HepG2 (cell line): ENCODE measurements around the gene ZFAND2A. TPM values are rescaled to one million over a fixed set of nuclear protein-coding genes. Genes with fewer than 3 reads are reported as not detected.

Source experiments
- ARNT2 ChIP-seq: sonication (generic); formaldehyde crosslinking; IDR thresholded peaks from 2 replicates; pipeline ENCODE4 v1.8.0; 2022; ENCODE audit warnings: mild to moderate bottlenecking, low read depth, missing genetic modification reagents, moderate library complexity
- GABPA ChIP-seq, 2 experiments: IDR thresholded peaks; 2 replicates each; pipeline ENCODE4 v1.6.1; 2011 to 2016; ENCODE audit warnings: low read depth in 2 of 2, low read length in 1 of 2, missing biosample characterization in 1 of 2, missing genetic modification characterization in 1 of 2
- GABPB1 ChIP-seq: IDR thresholded peaks from 2 replicates; pipeline ENCODE4 v1.6.1; 2016; ENCODE audit warnings: mild to moderate bottlenecking, missing genetic modification reagents, moderate library complexity, missing compliant biosample characterization
- HCFC1 ChIP-seq: fragments of 150-350 bp; IDR thresholded peaks from 2 replicates; pipeline ENCODE4 v1.6.1; 2014; ENCODE audit warnings: low read depth, low read length
- IRX3 ChIP-seq: sonication (generic); formaldehyde crosslinking; IDR thresholded peaks from 2 replicates; pipeline ENCODE4 v1.8.1; 2023; ENCODE audit warnings: mild to moderate bottlenecking, low read depth, missing genetic modification reagents, borderline replicate concordance
- PHF5A ChIP-seq: IDR thresholded peaks from one replicate; pipeline ENCODE4 v1.6.1; 2018; ENCODE audit warnings: low read depth, missing genetic modification reagents; ENCODE audit not compliant: unreplicated experiment
- SP2 ChIP-seq: sonication (generic); formaldehyde crosslinking; IDR thresholded peaks from 2 replicates; pipeline ENCODE4 v1.5.1; 2020; ENCODE audit warnings: mild to moderate bottlenecking, missing genetic modification reagents
- SRY ChIP-seq: sonication (generic); formaldehyde crosslinking; IDR thresholded peaks from 2 replicates; pipeline ENCODE4 v1.8.0; 2022; ENCODE audit warnings: mild to moderate bottlenecking, missing genetic modification reagents
- TEAD3 ChIP-seq: optimal IDR thresholded peaks from 2 replicates; pipeline ENCODE3; 2016; ENCODE audit warnings: borderline replicate concordance
- YEATS4 ChIP-seq: sonication (generic); formaldehyde crosslinking; IDR thresholded peaks from 2 replicates; pipeline ENCODE4 v1.4.0; 2020; ENCODE audit warnings: missing genetic modification reagents, borderline replicate concordance
- ZFX ChIP-seq: sonication (generic); formaldehyde crosslinking; IDR thresholded peaks from 2 replicates; pipeline ENCODE4 v1.4.0; 2020; ENCODE audit warnings: mild to moderate bottlenecking, low read depth, missing genetic modification reagents, moderate library complexity
- ZNF17 ChIP-seq: sonication (generic); formaldehyde crosslinking; IDR thresholded peaks from 2 replicates; pipeline ENCODE4 v1.5.0; 2020; ENCODE audit warnings: mild to moderate bottlenecking, missing genetic modification reagents
- ZNF234 ChIP-seq: sonication (generic); formaldehyde crosslinking; conservative IDR thresholded peaks from 2 replicates; pipeline ENCODE4 v1.5.1; 2020; ENCODE audit warnings: mild to moderate bottlenecking, missing genetic modification reagents
- ZNF446 ChIP-seq: sonication (generic); formaldehyde crosslinking; IDR thresholded peaks from 2 replicates; pipeline ENCODE4 v1.5.0; 2020; ENCODE audit warnings: mild to moderate bottlenecking, missing genetic modification reagents
- ZNF839 ChIP-seq: sonication (generic); formaldehyde crosslinking; IDR thresholded peaks from 2 replicates; pipeline ENCODE4 v1.4.0; 2020; ENCODE audit warnings: missing genetic modification reagents, mild to moderate bottlenecking, borderline replicate concordance
- polyA plus RNA-seq, 8 experiments: library from polyadenylated mRNA; depleted of rRNA in 3 of 8; stranded (reverse) in 7 of 8; unstranded in 1 of 8; fragments of >200 nt; fragmentation: Illumina TruSeq in 4 of 8; extraction: Trizol in 4 of 8; gene quantifications; 2 replicates each; pipeline versions ENCODE4 v1.2.1 to v1.2.3, GENCODE V29; 2011 to 2016; ENCODE audit warnings: low read depth in 4 of 8, missing spikeins in 1 of 8, mixed read lengths in 1 of 8; ENCODE audit not compliant: insufficient read depth in 1 of 8
- total RNA-seq, 5 experiments: library from RNA; depleted of rRNA; stranded (reverse); fragments of >200 nt; fragmentation: Illumina TruSeq; extraction: Trizol; gene quantifications; 2 replicates each; pipeline ENCODE4 v1.2.3, GENCODE V29; 2016; ENCODE audit warnings: low read depth in 1 of 5
- TF ChIP-seq, protein P1 (sequence below): sonication (generic); formaldehyde crosslinking; IDR thresholded peaks from 2 replicates; pipeline ENCODE4 v1.4.0; 2020; ENCODE audit warnings: missing genetic modification reagents
- TF ChIP-seq, protein P2 (sequence below): IDR thresholded peaks from 2 replicates; pipeline ENCODE4 v1.6.1; 2016; ENCODE audit warnings: missing compliant biosample characterization, missing genetic modification reagents, borderline replicate concordance
- TF ChIP-seq, protein P3 (sequence below): sonication (generic); formaldehyde crosslinking; IDR thresholded peaks from 2 replicates; pipeline ENCODE4 v1.4.0; 2020; ENCODE audit warnings: missing genetic modification reagents
- TF ChIP-seq, protein P4 (sequence below): sonication (generic); formaldehyde crosslinking; IDR thresholded peaks from 2 replicates; pipeline ENCODE4 v1.4.0; 2020; ENCODE audit warnings: mild to moderate bottlenecking, missing genetic modification reagents
- TF ChIP-seq, protein P5 (sequence below), 2 experiments: IDR thresholded peaks; 2 replicates each; pipeline ENCODE4 v1.6.1; 2011 to 2012; ENCODE audit warnings: low read length in 2 of 2, borderline replicate concordance in 1 of 2, low read depth in 1 of 2, mild to moderate bottlenecking in 1 of 2, moderate library complexity in 1 of 2

The ZFAND2A gene
- total and polyA plus RNA-seq, 2 of the 13 experiments (the other 11 are each of a cell fraction or from before 2014, with no cell fraction given) = 140 to 153 TPM

DNA sequence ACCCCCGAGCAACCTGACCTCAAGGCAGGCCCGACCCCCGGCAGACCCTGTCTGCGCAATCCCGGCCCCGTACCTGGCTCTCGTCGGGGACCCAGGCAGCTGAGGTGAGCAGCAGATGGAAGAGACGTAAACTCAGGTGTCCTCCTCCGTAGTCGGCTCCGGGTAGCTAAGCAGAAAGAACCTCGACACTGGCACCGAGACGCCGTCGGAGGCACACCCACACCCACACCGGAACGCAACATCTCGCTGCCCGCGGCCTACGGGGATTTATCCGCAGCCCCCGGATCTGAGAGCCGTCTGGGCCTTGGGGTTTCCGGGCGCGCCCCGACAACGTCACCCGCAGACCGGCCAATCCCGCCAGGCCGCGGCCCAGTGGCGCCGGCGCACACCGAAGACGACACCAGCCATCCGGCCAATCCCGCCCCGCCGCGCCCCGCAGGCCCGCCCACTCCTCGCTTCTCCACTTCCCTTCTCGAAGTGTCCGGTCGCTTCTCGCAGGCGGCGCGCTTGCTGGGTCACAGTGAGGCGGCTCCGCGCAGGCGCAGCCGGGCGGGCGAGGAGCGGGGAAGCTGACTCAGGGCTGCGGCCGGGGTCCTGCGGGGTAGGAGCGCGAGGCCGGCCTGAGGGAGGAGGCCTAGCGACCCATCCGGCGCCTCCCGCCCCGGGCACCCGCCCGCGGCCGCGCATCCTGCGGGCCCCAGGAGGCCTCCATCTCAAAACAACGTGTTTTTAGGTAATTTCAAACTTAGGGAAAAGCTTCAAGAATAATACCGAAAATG lies at the start of gene ZFAND2A (continued):
- TF ChIP-seq YEATS4 (CRISPR knock-in tag) = peak; percentile 79
- TF ChIP-seq SRY = no peak; the same call in 1 of the 2 replicates
- TF ChIP-seq ZNF839 (CRISPR knock-in tag) = 0 out of 2 replicates have a peak, but pooled peaks have one; percentile 71
- TF ChIP-seq ZFX (CRISPR knock-in tag) = peak; percentile 91
- TF ChIP-seq HCFC1 = peak; percentile 71
- peak; percentile 88 for TF ChIP-seq PHF5A
- TF ChIP-seq TEAD3 (CRISPR knock-in tag) = no peak
- peak; percentile 76 for TF ChIP-seq GABPA (IDR thresholded peaks at IDR 0.05; ENCODE audit: low read depth, low read length)
- peak; percentile 81 for TF ChIP-seq GABPA (CRISPR knock-in tag; IDR thresholded peaks at IDR 0.05; ENCODE audit: low read depth)
- TF ChIP-seq ZNF234 = 0 out of 2 replicates have a peak, but pooled peaks have one; percentile 30
- TF ChIP-seq IRX3 = peak; percentile 14; the same call in 1 of the 2 replicates
- TF ChIP-seq, protein P1, sequence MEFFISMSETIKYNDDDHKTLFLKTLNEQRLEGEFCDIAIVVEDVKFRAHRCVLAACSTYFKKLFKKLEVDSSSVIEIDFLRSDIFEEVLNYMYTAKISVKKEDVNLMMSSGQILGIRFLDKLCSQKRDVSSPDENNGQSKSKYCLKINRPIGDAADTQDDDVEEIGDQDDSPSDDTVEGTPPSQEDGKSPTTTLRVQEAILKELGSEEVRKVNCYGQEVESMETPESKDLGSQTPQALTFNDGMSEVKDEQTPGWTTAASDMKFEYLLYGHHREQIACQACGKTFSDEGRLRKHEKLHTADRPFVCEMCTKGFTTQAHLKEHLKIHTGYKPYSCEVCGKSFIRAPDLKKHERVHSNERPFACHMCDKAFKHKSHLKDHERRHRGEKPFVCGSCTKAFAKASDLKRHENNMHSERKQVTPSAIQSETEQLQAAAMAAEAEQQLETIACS = 0 out of 2 replicates have a peak, but pooled peaks have one; percentile 45
- TF ChIP-seq, protein P2, sequence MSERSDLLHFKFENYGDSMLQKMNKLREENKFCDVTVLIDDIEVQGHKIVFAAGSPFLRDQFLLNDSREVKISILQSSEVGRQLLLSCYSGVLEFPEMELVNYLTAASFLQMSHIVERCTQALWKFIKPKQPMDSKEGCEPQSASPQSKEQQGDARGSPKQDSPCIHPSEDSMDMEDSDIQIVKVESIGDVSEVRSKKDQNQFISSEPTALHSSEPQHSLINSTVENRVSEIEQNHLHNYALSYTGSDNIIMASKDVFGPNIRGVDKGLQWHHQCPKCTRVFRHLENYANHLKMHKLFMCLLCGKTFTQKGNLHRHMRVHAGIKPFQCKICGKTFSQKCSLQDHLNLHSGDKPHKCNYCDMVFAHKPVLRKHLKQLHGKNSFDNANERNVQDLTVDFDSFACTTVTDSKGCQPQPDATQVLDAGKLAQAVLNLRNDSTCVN = peak; percentile 18; the same call in 1 of the 2 replicates
- TF ChIP-seq, protein P3, sequence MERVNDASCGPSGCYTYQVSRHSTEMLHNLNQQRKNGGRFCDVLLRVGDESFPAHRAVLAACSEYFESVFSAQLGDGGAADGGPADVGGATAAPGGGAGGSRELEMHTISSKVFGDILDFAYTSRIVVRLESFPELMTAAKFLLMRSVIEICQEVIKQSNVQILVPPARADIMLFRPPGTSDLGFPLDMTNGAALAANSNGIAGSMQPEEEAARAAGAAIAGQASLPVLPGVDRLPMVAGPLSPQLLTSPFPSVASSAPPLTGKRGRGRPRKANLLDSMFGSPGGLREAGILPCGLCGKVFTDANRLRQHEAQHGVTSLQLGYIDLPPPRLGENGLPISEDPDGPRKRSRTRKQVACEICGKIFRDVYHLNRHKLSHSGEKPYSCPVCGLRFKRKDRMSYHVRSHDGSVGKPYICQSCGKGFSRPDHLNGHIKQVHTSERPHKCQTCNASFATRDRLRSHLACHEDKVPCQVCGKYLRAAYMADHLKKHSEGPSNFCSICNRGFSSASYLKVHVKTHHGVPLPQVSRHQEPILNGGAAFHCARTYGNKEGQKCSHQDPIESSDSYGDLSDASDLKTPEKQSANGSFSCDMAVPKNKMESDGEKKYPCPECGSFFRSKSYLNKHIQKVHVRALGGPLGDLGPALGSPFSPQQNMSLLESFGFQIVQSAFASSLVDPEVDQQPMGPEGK (CRISPR knock-in tag) = peak; percentile 65
- TF ChIP-seq, protein P4, sequence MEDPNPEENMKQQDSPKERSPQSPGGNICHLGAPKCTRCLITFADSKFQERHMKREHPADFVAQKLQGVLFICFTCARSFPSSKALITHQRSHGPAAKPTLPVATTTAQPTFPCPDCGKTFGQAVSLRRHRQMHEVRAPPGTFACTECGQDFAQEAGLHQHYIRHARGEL = no peak
- TF ChIP-seq ZNF446 (CRISPR knock-in tag) = no peak
- TF ChIP-seq, protein P5, sequence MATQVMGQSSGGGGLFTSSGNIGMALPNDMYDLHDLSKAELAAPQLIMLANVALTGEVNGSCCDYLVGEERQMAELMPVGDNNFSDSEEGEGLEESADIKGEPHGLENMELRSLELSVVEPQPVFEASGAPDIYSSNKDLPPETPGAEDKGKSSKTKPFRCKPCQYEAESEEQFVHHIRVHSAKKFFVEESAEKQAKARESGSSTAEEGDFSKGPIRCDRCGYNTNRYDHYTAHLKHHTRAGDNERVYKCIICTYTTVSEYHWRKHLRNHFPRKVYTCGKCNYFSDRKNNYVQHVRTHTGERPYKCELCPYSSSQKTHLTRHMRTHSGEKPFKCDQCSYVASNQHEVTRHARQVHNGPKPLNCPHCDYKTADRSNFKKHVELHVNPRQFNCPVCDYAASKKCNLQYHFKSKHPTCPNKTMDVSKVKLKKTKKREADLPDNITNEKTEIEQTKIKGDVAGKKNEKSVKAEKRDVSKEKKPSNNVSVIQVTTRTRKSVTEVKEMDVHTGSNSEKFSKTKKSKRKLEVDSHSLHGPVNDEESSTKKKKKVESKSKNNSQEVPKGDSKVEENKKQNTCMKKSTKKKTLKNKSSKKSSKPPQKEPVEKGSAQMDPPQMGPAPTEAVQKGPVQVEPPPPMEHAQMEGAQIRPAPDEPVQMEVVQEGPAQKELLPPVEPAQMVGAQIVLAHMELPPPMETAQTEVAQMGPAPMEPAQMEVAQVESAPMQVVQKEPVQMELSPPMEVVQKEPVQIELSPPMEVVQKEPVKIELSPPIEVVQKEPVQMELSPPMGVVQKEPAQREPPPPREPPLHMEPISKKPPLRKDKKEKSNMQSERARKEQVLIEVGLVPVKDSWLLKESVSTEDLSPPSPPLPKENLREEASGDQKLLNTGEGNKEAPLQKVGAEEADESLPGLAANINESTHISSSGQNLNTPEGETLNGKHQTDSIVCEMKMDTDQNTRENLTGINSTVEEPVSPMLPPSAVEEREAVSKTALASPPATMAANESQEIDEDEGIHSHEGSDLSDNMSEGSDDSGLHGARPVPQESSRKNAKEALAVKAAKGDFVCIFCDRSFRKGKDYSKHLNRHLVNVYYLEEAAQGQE (IDR thresholded peaks at IDR 0.05; ENCODE audit: borderline replicate concordance in 1 of 2, low read depth in 1 of 2, low read length in 2 of 2) = no peak
- peak; percentile 96 for TF ChIP-seq SP2 (CRISPR knock-in tag)
- TF ChIP-seq GABPB1 = peak; percentile 94
- peak; percentile 52 for TF ChIP-seq ARNT2 (CRISPR knock-in tag)
- no peak for TF ChIP-seq ZNF17 (CRISPR knock-in tag)
